ENCODE measurements around the gene SLBP. TPM values are rescaled to one million over a fixed set of nuclear protein-coding genes. Genes with fewer than 3 reads are reported as not detected.

Gene SLBP
- total RNA-seq, 1 donor: 89.1 TPM

DNA sequence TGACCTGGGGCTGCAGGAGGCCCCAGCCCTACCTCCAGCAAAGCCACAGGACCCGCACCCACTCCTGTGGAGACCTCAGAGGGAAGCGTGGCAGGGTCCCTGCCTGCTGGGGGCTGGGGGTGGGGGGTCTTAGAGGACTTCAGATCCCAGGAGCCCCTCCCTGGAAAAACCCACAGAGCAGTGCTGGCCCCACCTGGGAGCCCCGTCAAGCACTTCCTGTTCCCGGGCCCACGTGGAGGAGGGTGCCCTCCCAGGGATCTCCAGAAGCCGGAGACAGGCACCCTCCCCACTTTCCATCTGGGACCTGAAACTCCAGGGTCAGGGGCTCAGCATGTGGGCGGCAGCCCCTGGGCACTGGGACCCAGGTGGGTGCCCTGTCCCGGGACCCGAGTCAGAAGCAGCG, 41.2 kb upstream of the SLBP start:
- no peak for TF ChIP-seq CTCF (IDR thresholded peaks at IDR 0.05; ENCODE audit: insufficient read depth, low read length)
- H3K4me3 ChIP-seq (ENCODE audit: low read depth, low read length): no peak overlapping the region
- DNase-seq (ENCODE audit: low read depth): no peak

DNA sequence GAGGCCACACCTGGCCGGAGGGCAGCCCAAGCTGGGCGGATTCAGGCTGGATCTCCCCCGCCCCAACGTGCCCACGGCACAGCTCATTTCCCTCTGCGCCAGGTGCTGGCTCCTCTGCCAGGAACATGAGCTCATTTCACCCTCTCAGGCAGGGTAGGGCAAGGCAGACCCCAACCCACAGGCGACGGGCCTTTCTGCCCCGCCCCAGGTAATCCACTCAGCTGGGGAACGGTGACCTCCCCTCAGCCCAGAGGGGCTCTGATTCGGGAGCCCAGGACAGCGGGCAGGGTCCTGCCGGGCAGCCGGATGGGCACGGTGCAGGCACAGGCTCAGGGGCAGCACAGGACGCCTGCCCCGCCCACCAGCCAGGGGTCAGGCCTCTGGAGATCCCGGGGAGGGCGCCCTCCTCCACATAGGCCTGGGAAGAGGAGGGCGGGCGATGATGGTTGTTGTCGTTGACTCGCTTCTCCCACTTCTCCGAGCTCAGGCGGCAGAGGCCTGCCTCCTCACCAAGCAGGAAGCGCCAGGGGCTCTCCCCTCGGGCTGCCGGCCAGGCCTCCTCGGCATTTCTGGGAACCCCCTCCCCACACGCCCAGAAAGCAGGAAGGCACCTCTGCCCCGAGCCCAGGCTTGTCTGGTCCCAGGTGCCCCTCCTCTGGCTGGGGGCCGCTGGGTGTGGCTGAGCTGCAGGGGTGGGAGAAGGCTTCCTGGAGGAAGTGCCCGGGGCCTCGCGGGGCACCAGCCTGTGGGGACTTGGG, 40.3 kb upstream of the SLBP start:
- no peak for DNase-seq (ENCODE audit: low read depth)
- no peak overlapping the region for H3K4me3 ChIP-seq (ENCODE audit: low read depth, low read length)
- TF ChIP-seq CTCF (IDR thresholded peaks at IDR 0.05; ENCODE audit: insufficient read depth, low read length): no peak

- no peak for DNase-seq (ENCODE audit: low read depth)
- no peak overlapping the region for H3K4me3 ChIP-seq (ENCODE audit: low read depth, low read length)
- no peak for TF ChIP-seq CTCF (IDR thresholded peaks at IDR 0.05; ENCODE audit: insufficient read depth, low read length)
Observed at GRCh38 chr4:1751919-1752283, 39.8 kb upstream of the SLBP start.

- H3K4me3 ChIP-seq (ENCODE audit: low read depth, low read length): no peak overlapping the region
- no peak for TF ChIP-seq CTCF (IDR thresholded peaks at IDR 0.05; ENCODE audit: insufficient read depth, low read length)
- no peak for DNase-seq (ENCODE audit: low read depth)
Observed at GRCh38 chr4:1751155-1751918, 39.2 kb upstream of the SLBP start.

GRCh38 chr4:1750381-1751154, 38.4 kb upstream of the SLBP start:
- TF ChIP-seq CTCF (IDR thresholded peaks at IDR 0.05; ENCODE audit: insufficient read depth, low read length): no peak
- H3K4me3 ChIP-seq (ENCODE audit: low read depth, low read length): no peak overlapping the region
- no peak for DNase-seq (ENCODE audit: low read depth)

DNA sequence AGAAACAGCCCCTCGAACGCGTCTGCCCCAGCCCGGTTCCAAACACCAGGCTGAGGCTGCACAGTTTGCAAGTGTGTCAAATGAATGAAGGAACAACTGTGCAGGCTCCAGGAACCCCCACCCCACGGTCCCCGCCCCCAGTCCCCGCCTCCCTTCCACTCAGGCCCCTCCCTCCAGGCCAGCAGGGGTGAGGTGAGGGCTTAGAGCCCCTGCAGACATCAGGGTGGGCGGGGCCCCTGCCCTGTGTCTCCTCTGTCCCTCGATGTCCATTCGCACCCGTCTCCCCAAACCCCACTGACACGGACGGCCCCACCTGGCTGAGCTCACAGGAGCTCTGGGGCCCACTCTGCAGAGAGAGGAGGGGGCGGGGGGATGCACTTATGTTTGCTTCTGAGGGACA, 37.7 kb upstream of the SLBP start:
- H3K4me3 ChIP-seq (ENCODE audit: low read depth, low read length): no peak overlapping the region
- TF ChIP-seq CTCF (IDR thresholded peaks at IDR 0.05; ENCODE audit: insufficient read depth, low read length): no peak
- DNase-seq (ENCODE audit: low read depth): no peak
